GM15510 (cell line): ENCODE data around the gene BNIP3.

Source experiments
- POLR2A ChIP-seq: IDR thresholded peaks from 3 replicates; pipeline ENCODE4 v1.6.1; 2011; ENCODE audit warnings: borderline replicate concordance; ENCODE audit not compliant: insufficient read length; ENCODE audit errors: extremely low read depth

The BNIP3 gene

GRCh38 chr10:131920693-131921092 lies 61.0 kb downstream of the BNIP3 start:
- no peak for TF ChIP-seq POLR2A

- no peak for TF ChIP-seq POLR2A
Observed at GRCh38 chr10:131920151-131920550, 61.6 kb downstream of the BNIP3 start.
